Measurements from ENCODE around the gene HLA-DRB1. TPM values are rescaled to one million over a fixed set of nuclear protein-coding genes. Genes with fewer than 3 reads are reported as not detected.

Gene HLA-DRB1
- total RNA-seq, 1 experiment from 2014 or later, result not detected

- POLR2A ChIA-PET, result no interaction called here
- BruUV-seq (replicated peaks), result no TSS peak
- no peaks in the 10 kb centered on the region for H3K27me3 ChIP-seq (replicated peaks; ENCODE audit: control insufficient read depth, insufficient read depth, low read length)
- intact Hi-C loops (cut with micrococcal nuclease; ENCODE audit: unreplicated experiment), result no loop called here
- no peaks in the 10 kb centered on the region for H3K4me1 ChIP-seq
- no peaks in the 10 kb centered on the region for H3K9me3 Mint-ChIP-seq (ENCODE audit: unreplicated experiment)
- CTCF ChIA-PET, result no interaction called here
- H3K9me3 ChIP-seq, result no peaks in the 10 kb centered on the region
- H3K27ac Mint-ChIP-seq (ENCODE audit: unreplicated experiment), result no peak overlapping the region
- no peak overlapping the region for H3K4me3 Mint-ChIP-seq (ENCODE audit: unreplicated experiment)
- no peaks in the 10 kb centered on the region for H3K4me1 Mint-ChIP-seq (ENCODE audit: low read depth, unreplicated experiment)
- TF ChIP-seq CTCF (IDR thresholded peaks at IDR 0.05; ENCODE audit: insufficient read depth in 1 of 2, low read depth in 1 of 2, low read length in 1 of 2, severe bottlenecking in 1 of 2, unreplicated experiment in 1 of 2), result no peak
- no peak overlapping the region for H3K4me3 ChIP-seq (ENCODE audit: low read depth, low read length)
- peaks cover 4% of the 10 kb centered on the region for H3K27me3 Mint-ChIP-seq (ENCODE audit: insufficient read depth, unreplicated experiment)
- DNase-seq, result no peak
- H3K36me3 ChIP-seq (ENCODE audit: control insufficient read depth, insufficient read depth, low read length), result no peaks in the 10 kb centered on the region
- no peaks in the 10 kb centered on the region for H3K36me3 Mint-ChIP-seq (ENCODE audit: insufficient read depth, unreplicated experiment)
Observed at GRCh38 chr6:32627831-32628230, 38.2 kb upstream of the HLA-DRB1 start.

GRCh38 chr6:32627249-32627648 lies 37.6 kb upstream of the HLA-DRB1 start:
- H3K4me1 Mint-ChIP-seq (ENCODE audit: low read depth, unreplicated experiment), result no peaks in the 10 kb centered on the region
- TF ChIP-seq CTCF (IDR thresholded peaks at IDR 0.05; ENCODE audit: insufficient read depth in 1 of 2, low read depth in 1 of 2, low read length in 1 of 2, severe bottlenecking in 1 of 2, unreplicated experiment in 1 of 2), result no peak
- no peak overlapping the region for H3K27ac Mint-ChIP-seq (ENCODE audit: unreplicated experiment)
- peaks cover 5% of the 10 kb centered on the region for H3K27me3 Mint-ChIP-seq (ENCODE audit: insufficient read depth, unreplicated experiment)
- Histone ChIP-seq H3K36me3 (ENCODE audit: control insufficient read depth, insufficient read depth, low read length) (no peaks in the 10 kb centered on the region), H3K4me3 (ENCODE audit: low read depth, low read length) (no peak overlapping the region), H3K9me3 (no peaks in the 10 kb centered on the region), H3K27me3 (replicated peaks; ENCODE audit: control insufficient read depth, insufficient read depth, low read length) (no peaks in the 10 kb centered on the region), H3K4me1 (no peaks in the 10 kb centered on the region)
- DNase-seq, result no peak
- no TSS peak for BruUV-seq (replicated peaks)
- H3K4me3 Mint-ChIP-seq (ENCODE audit: unreplicated experiment), result no peak overlapping the region
- no peaks in the 10 kb centered on the region for H3K36me3 Mint-ChIP-seq (ENCODE audit: insufficient read depth, unreplicated experiment)
- ChIA-PET CTCF (no interaction called here), POLR2A (no interaction called here)
- no peaks in the 10 kb centered on the region for H3K9me3 Mint-ChIP-seq (ENCODE audit: unreplicated experiment)
- intact Hi-C loops (cut with micrococcal nuclease; ENCODE audit: unreplicated experiment), result no loop called here

GRCh38 chr6:32625137-32625536 lies 35.5 kb upstream of the HLA-DRB1 start:
- H3K36me3 Mint-ChIP-seq (ENCODE audit: insufficient read depth, unreplicated experiment), result no peaks in the 10 kb centered on the region
- Histone ChIP-seq H3K4me1 (no peaks in the 10 kb centered on the region), H3K4me3 (ENCODE audit: low read depth, low read length) (no peak overlapping the region), H3K9me3 (no peaks in the 10 kb centered on the region), H3K27me3 (replicated peaks; ENCODE audit: control insufficient read depth, insufficient read depth, low read length) (no peaks in the 10 kb centered on the region), H3K36me3 (ENCODE audit: control insufficient read depth, insufficient read depth, low read length) (no peaks in the 10 kb centered on the region)
- no peak overlapping the region for H3K27ac Mint-ChIP-seq (ENCODE audit: unreplicated experiment)
- BruUV-seq (replicated peaks), result no TSS peak
- no peak for TF ChIP-seq CTCF (IDR thresholded peaks at IDR 0.05; ENCODE audit: insufficient read depth in 1 of 2, low read depth in 1 of 2, low read length in 1 of 2, severe bottlenecking in 1 of 2, unreplicated experiment in 1 of 2)
- H3K4me1 Mint-ChIP-seq (ENCODE audit: low read depth, unreplicated experiment), result no peaks in the 10 kb centered on the region
- intact Hi-C loops (cut with micrococcal nuclease; ENCODE audit: unreplicated experiment), result no loop called here
- CTCF ChIA-PET, result no interaction called here
- peaks cover 5% of the 10 kb centered on the region for H3K27me3 Mint-ChIP-seq (ENCODE audit: insufficient read depth, unreplicated experiment)
- no peak overlapping the region for H3K4me3 Mint-ChIP-seq (ENCODE audit: unreplicated experiment)
- POLR2A ChIA-PET, result no interaction called here
- no peaks in the 10 kb centered on the region for H3K9me3 Mint-ChIP-seq (ENCODE audit: unreplicated experiment)
- no peak for DNase-seq

All from Caco-2 (cell line).